Right renal cortex interstitium (tissue), 3 donors: Measurements from ENCODE around the gene BICDL2. TPM values are rescaled to one million over a fixed set of nuclear protein-coding genes. Genes with fewer than 3 reads are reported as not detected.

Experiments used
- DNase-seq, 3 donors: peaks; one replicate each; pipeline ENCODE4 v3.0.0-alpha.2; 2013; ENCODE audit warnings: low read depth in 3 of 3, low spot score in 2 of 3
- polyA plus RNA-seq, 3 donors: library from polyadenylated mRNA; unstranded; fragments of 120-200 nt; gene quantifications; one replicate each; pipeline ENCODE4 v1.2.1, GENCODE V29; 2013; ENCODE audit not compliant: insufficient read length in 3 of 3

The BICDL2 gene
- polyA plus RNA-seq, 3 donors, result 1.1 to 2.2 (median 1.5) TPM

- no peak for DNase-seq
Measured at GRCh38 chr16:3012828-3013420, 23.8 kb downstream of the BICDL2 start, which contains the start of gene CLDN9. CLDN9 (plus strand) TSS chr16:3012923; CDS start chr16:3013363, 440 bp downstream.

GRCh38 chr16:3012246-3012645 lies 24.5 kb downstream of the BICDL2 start:
- no peak for DNase-seq

- DNase-seq, result no peak
Measured at GRCh38 chr16:3010510-3010909, 26.2 kb downstream of the BICDL2 start.

GRCh38 chr16:3009568-3010390 lies 27.0 kb downstream of the BICDL2 start:
- no peak for DNase-seq

- no peak for DNase-seq
Measured at GRCh38 chr16:3008690-3009037, 28.1 kb downstream of the BICDL2 start.

- no peak for DNase-seq
Measured at GRCh38 chr16:3007957-3008689, 28.6 kb downstream of the BICDL2 start.

- no peak for DNase-seq
Measured at GRCh38 chr16:3007059-3007956, 29.4 kb downstream of the BICDL2 start.

- DNase-seq, result no peak
Measured at GRCh38 chr16:3004781-3005284, 31.9 kb downstream of the BICDL2 start.

- DNase-seq, result no peak
Measured at GRCh38 chr16:3004319-3004718, 32.4 kb downstream of the BICDL2 start.

GRCh38 chr16:3003582-3004270 lies 33.0 kb downstream of the BICDL2 start:
- peak; percentile 88 to 94 (median 90) for DNase-seq

- no peak for DNase-seq
Measured at GRCh38 chr16:3001316-3001715, 35.4 kb downstream of the BICDL2 start.

GRCh38 chr16:3000540-3000939 lies 36.2 kb downstream of the BICDL2 start:
- DNase-seq, result no peak

- DNase-seq, result no peak
Measured at GRCh38 chr16:2999929-3000328, 36.8 kb downstream of the BICDL2 start.

GRCh38 chr16:2996298-2996697 lies 40.4 kb downstream of the BICDL2 start:
- DNase-seq, result no peak

GRCh38 chr16:2992383-2993081 lies 44.2 kb downstream of the BICDL2 start:
- no peak for DNase-seq

- no peak for DNase-seq
Measured at GRCh38 chr16:2991566-2992261, 45.0 kb downstream of the BICDL2 start.

- no peak for DNase-seq
Measured at GRCh38 chr16:2990891-2991290, 45.9 kb downstream of the BICDL2 start.

GRCh38 chr16:2988590-2989099 lies 48.1 kb downstream of the BICDL2 start:
- no peak for DNase-seq
